HG02588 (cell line): Measurements from ENCODE around the gene TMEM95.

Experiments
- ATAC-seq: cut with Tn5 transposase; IDR thresholded peaks from one replicate; pipeline ENCODE4 v1.9.1; 2021; ENCODE audit warnings: mild to moderate bottlenecking, moderate library complexity; ENCODE audit not compliant: unreplicated experiment

The TMEM95 gene

DNA sequence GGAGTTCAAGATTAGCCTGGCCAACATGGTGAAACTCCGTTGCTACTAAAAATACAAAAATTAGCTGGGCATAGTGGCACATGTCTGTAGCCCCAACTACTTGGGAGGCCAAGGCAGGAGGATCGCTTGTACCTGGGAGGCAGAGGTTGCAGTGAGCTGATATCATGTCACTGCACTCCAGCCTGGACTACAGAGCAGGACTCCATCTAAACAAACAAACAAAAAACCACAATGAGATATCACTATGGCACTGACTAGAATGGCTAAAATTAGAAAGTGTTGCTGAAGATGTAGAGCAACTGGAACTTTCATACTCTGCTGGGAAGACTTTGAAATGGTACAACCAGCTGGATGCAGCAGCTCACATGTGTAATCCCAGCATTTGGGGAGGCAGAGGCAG, 19.4 kb downstream of the TMEM95 start:
- ATAC-seq: no peak

DNA sequence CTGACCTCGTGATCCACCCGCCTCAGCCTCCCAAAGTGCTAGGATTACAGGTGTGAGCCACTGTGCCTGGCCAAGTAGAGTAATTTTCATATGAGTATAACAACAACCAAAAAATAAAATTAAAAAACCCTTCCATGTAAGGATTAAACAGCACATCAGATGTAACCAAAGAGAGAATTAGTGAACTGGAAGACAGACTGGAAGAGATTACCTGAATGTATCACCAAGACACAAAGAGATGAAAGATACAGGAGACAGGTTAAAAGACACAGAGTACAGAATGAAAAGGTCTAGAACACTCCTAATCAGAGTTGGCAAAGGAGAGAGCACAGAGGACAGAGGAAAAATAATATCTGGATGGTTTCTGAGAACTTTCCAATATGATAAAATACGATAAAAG, 24.2 kb downstream of the TMEM95 start:
- no peak for ATAC-seq

DNA sequence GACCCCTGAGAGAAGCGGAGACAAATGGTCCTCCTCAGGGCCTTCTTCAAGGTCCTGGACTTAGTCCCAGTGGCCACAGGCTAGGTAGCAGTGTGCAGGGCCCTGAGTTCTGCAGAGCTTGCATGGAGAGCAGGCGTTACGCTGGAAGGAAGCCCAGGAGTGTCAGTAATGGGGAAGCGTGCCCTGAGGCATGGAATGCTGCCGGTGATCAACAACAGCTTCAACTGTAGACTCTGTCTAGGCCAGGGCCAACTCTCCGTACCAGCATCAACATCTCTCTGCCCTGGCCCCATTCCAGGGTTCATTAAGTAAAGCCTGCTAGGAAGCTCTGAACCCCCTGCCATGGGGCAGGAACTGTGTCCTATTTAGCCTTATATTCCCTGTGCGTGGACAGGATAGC, 25.4 kb downstream of the TMEM95 start:
- ATAC-seq: no peak

DNA sequence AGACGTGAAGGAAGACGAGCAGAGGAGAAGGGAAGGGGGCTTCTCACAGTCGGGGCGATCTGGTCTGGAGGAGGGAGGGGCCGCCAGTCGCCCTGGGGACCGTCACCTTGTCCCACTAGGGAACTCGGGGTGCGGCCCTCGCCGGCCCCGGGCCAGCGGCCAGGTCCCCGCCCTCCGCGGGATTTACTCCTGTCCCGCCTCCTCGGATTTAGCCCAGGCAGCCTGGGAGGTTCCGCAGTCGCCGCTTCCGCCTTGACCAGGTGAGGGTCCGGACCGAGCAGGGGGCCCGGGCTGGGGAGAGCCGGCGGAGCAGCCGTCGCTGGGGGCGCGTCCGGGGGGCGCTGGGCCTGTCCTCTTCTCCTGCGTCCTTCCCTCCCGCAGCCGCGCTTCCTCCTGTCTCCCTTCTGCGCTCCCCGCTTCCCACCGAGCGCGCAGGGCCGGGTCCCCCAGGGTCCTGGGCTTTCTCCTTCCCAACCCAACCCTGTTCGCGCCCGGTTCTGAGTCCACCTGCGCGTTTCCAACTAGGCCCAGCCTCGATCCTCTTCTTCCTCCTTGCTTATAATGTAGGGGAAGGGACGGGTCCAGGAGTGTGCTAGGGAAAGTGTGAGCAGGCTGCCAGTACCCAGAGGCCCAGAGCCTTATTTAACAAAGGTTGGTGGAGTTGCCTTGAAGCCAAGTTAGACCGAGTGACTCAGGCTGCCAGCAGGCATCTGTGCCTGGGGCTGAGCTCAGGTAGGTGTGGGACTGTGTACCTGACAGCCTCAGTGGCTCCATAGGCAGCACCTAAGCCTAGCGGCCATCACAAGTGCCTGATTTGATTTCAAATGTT, 26.1 kb downstream of the TMEM95 start, which contains the start of gene TNK1:
TNK1 (plus strand) TSS at position 235 of the 829 bp plus-strand sequence. CDS start 1,838 bp downstream, outside the sequence.
- no peak for ATAC-seq

DNA sequence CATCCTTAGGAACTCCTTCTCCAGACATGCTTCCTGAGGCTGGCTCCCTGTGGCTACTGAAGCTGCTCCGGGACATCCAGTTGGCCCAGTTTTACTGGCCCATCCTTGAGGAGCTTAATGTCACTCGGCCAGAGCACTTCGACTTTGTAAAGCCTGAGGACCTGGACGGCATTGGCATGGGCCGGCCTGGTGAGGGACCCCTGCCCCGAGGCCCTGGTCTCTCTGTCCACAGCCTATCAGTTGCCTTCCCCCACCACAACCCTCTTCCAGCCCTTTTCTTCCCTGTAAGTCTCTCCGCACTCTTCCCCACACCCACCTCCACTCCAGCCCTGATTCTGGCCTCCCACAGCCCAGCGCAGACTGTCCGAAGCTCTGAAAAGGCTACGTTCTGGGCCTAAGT, 27.9 kb downstream of the TMEM95 start:
- no peak for ATAC-seq

DNA sequence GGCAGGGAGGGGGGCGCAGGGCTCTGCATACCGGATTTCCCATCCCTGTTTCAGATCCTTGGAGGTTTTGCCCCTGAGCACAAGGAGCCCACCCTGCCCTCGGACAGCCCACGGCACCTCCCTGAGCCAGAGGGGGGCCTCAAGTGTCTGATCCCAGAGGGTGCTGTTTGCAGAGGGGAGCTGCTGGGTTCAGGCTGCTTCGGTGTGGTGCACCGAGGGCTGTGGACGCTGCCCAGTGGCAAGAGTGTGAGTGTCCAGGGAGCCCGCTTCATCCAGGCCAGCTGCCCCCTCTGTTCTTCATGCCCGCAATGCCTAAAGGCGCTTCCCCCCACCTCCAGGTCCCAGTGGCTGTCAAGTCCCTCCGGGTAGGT, 28.4 kb downstream of the TMEM95 start:
- no peak for ATAC-seq

DNA sequence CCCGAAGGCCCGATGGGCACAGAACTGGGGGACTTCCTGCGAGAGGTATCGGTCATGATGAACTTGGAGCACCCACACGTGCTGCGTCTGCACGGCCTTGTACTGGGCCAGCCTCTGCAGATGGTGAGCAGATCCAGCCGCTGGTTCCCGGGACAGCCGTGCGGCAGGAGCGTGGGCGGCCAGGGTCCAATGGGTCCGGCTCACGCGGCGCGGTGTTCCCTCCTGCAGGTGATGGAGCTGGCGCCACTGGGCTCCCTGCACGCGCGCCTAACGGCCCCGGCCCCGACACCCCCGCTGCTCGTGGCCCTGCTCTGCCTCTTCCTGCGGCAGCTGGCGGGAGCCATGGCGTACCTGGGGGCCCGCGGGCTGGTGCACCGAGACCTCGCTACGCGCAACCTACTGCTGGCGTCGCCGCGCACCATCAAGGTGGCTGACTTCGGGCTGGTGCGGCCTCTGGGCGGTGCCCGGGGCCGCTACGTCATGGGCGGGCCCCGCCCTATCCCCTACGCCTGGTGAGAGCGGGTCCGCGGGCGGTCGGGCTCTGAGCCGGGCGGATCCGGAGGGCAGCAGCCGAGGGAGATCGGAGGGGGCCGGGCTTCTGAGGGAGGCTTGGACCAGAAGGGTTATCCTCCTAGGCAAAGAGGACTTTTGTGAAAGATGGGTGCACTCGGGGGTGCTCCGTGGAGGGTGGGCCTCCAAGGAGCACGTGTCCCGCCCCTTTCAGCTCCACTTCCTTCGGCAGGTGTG, 29.0 kb downstream of the TMEM95 start:
- ATAC-seq: peak; percentile 72

DNA sequence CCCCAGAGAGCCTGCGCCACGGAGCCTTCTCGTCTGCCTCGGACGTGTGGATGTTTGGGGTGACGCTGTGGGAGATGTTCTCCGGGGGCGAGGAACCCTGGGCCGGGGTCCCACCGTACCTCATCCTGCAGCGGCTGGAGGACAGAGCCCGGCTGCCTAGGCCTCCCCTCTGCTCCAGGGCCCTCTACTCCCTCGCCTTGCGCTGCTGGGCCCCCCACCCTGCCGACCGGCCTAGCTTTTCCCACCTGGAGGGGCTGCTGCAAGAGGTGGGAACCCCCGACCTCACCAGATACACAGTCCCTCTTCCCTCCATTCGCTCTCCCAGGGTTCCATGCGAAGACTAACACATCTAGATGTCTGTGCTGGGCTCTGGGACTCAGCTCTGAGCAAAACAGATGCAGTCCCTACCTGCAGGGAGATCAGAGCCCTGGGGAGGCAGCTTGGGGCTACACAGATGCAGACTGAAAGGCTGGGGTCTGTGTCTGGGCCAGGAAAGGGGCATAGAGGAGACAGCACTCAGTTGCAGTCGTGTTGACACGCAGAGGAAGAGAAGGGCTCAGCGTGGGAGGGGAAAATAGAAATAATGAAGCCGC, 29.6 kb downstream of the TMEM95 start:
- ATAC-seq: no peak

DNA sequence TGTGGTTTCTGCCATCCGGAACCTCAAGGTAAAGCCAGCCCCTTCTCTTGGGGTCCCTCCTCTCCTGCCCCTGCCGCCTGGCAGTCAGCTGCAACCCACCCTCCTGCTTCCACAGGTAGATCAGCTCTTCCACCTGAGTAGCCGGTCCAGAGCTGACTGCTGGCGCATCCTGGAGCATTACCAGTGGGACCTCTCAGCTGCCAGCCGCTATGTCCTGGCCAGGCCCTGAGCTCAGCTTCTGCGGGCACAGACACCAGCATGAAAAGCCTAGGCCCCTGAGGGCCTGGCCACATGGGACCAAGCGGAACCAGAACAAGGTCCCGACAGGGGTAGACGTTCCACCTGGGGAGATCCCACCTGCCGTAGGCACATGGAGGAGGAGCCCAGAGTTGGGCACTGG, 33.9 kb downstream of the TMEM95 start:
- ATAC-seq: no peak

DNA sequence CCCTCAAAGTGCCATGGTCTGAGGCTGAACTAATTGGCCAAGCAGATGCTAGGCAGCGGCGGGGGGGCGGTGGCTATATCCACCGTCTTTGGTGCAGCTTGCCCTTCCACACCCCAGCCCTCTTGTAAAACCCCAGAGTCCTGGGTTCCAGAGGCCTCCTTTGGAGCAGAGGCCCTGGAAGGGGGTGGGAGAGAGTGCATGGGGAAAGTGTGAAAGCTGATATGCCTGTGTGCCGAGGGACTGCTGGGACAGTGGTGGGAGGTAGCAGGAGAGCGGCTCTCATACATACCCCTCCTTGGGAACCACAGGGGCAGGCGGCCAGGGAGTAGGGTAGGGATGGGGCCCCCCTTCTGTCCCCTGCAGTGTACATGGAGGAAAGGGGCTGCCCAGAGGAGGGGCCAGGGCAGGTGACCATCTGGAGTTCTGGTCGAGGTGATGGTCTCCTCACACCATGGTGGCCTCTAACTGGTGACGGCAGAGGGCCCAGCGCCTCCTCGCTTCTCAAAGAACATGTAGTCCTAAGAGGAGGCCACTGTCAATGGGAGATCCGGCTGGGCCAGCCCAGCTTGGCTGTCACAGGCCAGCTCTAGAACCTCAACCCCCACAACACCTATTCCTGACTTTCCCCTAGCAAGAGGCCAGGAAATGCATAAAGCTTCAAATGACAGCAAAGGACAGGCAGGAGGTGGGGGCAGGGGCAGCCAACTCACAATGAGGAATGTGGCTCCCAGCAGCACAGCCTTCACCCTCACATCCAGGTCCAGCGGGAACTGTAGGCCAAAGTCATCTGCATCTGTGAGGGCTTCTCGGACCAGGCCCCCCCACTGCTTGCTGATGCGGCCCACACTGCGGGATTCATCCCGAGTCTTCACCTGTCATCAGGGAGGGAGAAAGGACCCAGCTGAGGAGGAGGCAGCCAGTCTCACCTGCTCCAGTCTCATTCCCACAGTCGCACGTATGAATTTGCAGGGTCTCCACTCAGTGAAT, 35.3 kb downstream of the TMEM95 start:
- ATAC-seq: no peak

DNA sequence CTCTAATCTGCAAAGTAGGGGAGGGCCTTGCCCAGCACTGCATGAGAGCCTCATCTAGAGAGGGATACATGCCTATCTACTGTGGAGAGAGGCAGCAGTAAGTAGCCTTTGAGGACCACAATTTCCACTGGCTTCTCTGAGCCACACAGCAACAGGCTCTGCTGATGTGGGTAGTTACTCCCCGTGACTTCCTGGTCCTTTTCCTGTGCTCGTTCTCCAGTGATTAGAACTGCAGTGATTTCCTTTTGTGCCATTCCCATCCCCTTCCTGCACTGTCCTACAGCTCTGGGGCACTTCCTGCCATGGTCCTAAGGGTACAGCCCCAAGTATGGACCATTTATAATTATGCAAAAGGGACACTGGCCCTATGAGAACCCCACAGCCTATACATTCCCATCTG, 36.4 kb downstream of the TMEM95 start:
- ATAC-seq: no peak

DNA sequence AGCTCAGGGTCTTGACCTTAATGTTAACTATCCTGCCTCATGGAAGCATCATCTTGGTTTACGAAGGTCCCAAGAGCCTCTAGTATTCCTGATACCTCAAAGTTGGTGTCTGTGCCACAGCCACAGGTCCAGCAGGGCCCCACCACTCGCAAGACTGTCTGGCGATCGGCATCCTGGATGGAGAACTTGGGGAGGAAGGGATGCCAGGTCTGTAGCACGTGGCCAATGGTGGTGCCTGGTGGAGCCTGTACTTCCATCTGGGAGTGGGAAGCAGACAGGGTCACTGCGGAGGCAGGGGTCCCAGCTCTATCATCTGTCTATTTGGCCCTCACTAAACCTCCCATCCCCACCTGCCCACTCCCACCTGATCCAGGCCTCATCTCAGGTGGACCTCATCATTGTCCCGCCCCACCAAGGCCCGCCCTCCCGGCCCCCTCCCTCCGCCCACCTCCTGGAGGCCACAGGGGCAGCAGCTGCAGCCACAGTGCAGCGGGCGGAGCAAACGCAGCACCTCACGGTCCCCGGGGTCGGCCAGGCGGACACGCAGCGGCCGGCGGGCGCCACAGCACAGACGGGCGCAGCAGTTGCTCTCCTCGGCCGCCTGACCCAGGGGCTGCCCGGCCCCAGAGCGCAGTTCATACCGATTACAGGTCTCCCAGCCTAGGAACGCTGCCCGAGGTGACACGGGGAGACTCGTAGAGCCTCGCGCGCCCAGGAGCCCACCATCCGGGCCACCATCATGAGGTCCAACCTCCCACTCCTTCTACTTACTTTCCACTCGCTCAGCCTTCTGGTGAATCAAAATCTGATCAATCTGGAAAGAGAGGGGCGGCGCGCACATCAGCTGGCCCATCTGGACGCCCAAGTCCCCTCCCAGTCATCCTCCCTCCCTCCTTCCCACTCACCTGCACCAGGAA, 38.0 kb downstream of the TMEM95 start:
- ATAC-seq: no peak

DNA sequence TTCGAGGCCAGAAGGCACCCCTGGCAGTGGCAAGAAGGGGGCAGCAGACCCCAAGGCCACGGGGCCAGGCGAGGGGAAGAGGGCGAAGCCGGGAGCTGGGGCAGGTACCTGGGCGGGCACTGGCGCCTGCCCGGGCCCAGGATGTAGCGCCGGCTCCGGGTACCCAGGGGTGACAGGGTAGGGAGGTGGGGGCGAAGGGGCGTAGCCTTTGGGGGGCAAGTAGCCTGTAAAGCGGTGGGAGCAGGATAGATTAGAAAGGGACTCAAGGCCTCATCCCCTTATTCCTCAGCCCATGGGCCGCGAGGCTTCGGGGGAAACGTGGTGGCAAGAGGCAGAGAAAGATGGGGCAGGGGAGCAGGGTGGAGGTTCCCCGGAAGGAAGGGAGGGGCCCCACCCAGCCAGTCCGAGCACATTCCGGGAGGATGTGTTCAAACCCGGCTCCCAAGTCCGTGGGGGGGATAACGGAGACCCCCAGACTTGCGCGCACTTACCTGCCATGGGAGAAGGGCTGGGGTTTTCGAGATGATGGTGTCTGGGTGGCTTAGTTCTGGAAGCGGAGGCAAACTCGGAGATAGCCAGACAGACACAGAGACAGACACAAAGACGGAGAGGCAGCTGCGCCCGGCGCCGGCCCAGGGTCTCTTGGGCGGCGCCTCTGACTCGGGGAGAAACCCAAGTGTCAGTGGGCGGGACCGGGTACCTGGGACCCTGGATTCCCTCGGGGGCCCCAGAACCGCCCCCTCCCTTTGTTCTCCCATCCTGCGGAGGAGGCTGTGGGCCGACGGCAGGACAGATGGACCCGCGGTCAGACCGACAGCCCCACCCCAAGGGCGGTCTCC, 38.9 kb downstream of the TMEM95 start:
- peak; percentile 38 for ATAC-seq

DNA sequence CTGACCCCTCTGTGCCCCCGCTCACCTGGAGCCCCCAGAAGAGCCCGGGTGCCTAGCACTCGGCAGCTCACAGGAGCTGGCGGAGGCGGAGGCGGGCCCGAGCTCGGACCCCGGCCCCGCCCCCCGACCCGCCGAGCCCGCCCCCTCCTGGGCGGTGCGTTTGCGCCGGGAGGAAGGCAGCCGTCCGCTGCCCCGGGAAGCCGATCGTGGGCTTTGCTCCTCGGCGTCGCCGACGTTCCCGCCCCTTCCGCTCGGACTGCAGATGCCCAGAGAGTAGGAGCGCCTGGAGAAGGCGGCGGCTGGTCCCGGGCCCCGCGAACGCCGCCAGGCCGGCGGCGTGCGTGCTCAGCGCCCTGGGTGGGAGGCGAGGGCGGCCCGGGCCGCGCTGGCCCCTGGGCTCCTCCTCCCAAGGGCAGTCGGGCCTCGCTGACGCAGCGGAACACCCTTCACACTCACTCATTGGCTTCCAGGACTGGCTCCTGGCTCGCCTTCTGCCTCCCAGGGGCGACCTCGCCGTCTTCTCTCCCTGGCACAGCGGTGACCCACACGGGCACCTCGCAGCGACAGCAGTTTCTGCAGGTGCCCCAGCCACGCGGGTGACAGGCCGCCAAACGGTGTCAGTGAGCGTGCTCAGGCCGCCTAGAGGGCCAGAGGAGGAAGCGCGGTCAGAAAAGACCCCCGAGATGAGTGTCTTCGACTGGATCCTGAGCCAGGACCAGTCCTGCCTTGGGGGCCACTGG, 39.7 kb downstream of the TMEM95 start, which contains the start of gene PLSCR3:
PLSCR3 (minus strand) TSS at position 74 of the 740 bp plus-strand sequence. CDS start 415 bp downstream, outside the sequence.
- ATAC-seq: peak; percentile 78

DNA sequence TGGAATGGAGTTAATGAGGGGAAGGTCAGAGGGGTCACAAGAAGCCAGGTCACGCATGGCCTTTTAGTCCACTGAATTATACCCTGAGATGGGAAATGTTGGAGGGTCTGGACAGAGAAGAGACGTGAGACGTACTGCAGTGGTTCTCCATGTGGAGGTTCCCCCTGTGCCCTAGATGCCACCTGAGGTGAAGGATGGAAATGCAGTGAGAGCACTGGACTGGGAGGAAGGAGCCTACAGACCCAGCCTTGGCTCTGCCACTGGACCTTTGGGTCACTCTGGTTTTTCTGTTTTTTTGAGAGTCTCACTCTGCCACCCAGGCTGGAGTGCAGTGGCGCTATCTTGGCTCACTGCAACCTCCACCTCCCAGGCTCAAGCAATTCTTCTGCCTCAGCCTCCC, 41.2 kb downstream of the TMEM95 start:
- no peak for ATAC-seq

DNA sequence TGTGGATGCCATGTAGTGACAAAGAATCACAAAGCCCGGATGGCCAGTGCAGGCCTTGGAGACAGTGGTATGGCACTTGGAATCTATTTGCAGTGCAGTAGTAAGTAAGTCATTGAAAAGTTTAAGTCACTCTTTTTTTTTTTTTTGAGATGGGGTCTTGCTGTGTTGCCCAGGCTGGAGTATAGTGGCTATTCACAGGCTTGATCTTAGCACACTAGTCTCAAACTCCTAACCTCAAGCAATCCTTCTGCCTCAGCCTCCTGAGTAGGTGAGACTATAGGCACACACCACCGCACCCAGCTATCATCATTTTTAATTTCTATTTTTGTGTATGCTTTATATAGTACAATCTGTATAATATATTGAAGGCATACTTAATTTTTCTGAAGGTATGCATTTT, 43.7 kb downstream of the TMEM95 start:
- no peak for ATAC-seq

DNA sequence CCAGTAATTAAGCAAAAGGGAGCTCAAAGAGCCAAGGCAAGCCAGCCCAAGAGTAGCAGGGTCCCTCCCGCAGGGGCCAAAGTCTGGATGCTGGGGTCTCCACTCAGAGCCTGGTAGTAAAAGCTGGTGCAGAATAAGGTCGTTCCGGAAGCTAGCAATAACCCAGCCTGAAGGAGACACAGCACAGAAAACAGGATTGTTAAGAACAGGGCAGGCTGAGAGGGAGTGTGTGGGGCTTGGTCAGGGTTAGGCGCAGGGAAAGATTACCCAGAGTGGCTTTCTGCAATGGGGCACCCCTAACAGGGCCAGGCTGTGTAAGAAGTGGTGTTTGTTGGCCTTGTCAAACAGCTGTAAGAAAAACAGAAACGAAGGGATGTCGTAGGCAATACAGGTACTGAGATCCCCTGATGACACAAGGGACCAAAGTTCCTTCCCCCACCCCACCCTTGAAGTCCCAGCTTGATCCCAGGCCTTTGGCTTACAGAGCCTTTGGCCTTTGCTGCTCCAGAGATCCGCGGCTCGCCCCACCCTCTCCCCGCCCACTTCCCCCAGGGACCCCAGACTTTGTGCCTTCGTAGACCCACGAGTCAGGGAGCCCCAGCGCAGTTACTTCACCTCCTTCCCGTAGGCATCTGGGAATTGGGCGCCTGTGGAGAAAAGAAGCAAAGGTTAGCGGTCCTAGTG, 48.2 kb downstream of the TMEM95 start:
- no peak for ATAC-seq

DNA sequence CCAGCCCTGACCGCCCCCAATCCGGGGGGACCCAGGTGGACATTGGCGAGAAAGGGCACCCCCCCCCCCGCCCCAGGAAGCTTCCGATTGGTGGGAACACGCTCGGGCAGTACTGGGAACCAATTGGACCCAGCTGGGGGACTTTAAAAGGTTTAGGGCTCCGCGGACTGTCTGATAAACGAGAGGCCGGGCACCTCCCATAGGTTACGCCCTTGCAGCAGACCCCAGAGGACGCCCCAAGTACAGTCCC, 48.7 kb downstream of the TMEM95 start:
- ATAC-seq: no peak
